ENCODE measurements around the gene PARVB.

- TF ChIP-seq CTCF (IDR thresholded peaks at IDR 0.05), result no peak
- TF ChIP-seq POLR2A (IDR thresholded peaks at IDR 0.05), result no peak
Observed at GRCh38 chr22:44219101-44219870, 195.2 kb downstream of the PARVB start.
